Islet precursor cell (in vitro differentiated cells): ENCODE results near the gene NR5A1.

Experiments
- DNase-seq: peaks from one replicate; pipeline ENCODE4 v3.0.0-alpha.2; 2018

NR5A1 gene

GRCh38 chr9:124456341-124457078 is 50.7 kb downstream of the NR5A1 start:
- no peak for DNase-seq

- no peak for DNase-seq
Observed at GRCh38 chr9:124455820-124456219, 51.4 kb downstream of the NR5A1 start.

DNA sequence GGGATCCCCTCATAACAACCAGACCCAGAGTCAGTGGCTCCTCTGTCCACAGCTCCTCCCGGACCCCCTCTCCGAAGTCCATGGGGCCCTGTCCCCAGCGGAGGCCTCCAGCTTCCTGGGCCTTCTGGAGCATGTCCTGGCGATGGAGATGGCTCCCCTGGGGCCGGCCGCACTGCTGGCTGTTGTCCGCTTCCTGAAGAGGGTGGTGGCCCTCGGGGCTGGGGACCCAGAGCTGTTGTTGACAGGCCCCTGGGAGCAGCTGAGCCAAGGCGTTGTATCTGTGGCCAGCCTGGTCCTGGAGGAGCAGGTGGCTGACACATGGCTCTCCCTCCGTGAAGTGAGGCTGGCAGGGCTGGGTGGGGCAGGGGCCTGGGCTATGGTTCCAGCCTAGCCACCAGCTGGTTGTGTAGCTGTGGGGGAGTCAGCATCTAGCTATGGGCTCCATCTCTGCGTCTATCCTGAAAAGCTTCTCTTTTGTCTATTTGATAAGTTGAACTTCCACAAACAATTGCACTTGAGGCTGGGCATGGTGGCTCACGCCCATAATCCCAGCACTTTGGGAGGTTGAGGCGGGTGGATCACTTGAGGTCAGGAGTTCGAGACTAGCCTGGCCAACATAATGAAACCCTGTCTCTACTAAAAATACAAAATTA is 52.3 kb downstream of the NR5A1 start:
- DNase-seq, result no peak

- no peak for DNase-seq
Observed at GRCh38 chr9:124454296-124454695, 52.9 kb downstream of the NR5A1 start.

- peak; percentile 73 for DNase-seq
Observed at GRCh38 chr9:124453586-124454191, 53.5 kb downstream of the NR5A1 start.

GRCh38 chr9:124452841-124453585 is 54.2 kb downstream of the NR5A1 start:
- no peak for DNase-seq

- DNase-seq, result peak; percentile 37
Observed at GRCh38 chr9:124452326-124452725, 54.9 kb downstream of the NR5A1 start.

- DNase-seq, result peak; percentile 48
Observed at GRCh38 chr9:124450931-124451661, 56.1 kb downstream of the NR5A1 start.

GRCh38 chr9:124450241-124450924 is 56.8 kb downstream of the NR5A1 start, which contains the start of gene ADGRD2:
Gene ADGRD2, plus strand, starts transcription at chr9:124450451. Its CDS starts 1,216 bp downstream, at chr9:124451667.
- DNase-seq, result peak; percentile 90

DNA sequence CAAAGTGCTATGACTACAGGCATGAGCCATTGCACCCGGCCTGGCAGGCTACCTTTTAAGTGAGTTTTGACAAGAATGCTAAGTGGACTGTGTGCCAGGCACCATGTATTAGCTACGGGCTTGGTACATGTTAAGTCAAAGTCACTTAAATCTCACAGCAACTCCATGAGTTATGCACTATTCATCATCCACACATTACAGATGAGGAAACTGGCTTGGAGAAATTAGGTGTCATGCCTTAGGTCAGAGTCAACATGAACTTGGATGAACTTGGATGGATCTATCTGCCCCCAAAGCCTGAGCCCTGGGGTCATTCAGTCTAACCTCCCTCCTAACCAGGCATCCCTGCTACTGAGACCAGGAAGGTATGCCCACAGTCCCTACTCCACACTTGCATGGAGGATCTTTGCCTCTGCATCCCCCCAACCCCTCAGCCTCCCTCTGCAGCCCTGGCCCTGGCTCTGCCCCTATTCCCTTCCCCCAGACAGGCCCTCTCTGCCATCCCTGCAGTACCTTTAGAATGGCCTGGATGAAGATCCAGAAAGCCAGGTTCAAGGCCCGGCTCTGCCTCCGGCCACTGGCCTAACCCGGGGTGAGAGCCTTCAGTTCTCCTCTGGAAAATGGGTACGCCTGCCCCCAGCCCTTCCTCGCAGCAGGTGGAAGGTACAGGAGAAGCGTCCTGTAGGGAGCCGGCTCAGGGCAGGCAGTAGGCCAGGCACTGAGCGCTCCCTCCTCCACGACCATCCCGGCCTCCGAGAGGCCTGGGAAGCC is 57.6 kb downstream of the NR5A1 start:
- DNase-seq, result no peak

GRCh38 chr9:124448019-124448418 is 59.2 kb downstream of the NR5A1 start:
- no peak for DNase-seq

GRCh38 chr9:124447297-124447661 is 59.9 kb downstream of the NR5A1 start:
- DNase-seq, result no peak

DNA sequence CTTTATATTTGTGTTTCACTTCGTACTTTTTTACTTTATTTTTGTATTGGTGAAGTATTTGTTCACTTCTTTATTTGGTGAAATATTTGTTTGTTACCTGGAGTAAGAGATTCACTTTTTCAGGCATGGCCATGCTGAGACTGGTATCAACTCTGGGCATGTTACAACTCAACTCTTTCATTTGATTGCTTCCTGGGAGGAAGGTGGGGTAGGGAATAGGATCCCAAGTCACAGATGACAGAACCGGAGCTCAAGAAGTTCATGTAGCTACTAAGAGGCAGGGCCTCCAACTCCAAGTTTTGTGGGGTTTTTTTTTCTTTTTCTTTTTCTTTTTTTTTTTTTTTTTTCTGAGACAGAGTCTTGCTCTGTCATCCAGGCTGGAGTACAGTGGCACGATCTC is 63.0 kb downstream of the NR5A1 start:
- no peak for DNase-seq

GRCh38 chr9:124443625-124444024 is 63.6 kb downstream of the NR5A1 start:
- no peak for DNase-seq

DNA sequence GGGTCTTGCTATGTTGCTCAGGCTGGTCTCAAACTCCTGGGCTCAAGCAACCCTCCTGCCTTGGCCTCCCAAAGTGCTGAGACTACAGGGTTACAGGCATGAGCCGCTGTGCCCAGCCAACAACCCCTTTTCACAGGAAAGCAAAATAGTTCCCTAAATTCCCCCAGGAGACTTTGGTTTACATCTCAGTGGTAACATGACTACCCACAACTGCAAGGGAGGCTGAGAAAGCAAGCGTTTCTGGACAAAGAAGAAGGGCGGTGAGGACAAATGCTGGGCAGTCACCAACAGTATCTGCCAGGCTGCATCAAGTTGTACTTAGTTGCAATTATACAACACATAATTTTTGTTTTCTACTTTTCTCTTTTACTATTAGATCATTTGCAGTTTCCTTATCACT is 64.4 kb downstream of the NR5A1 start:
- no peak for DNase-seq

- no peak for DNase-seq
Observed at GRCh38 chr9:124442379-124442778, 64.8 kb downstream of the NR5A1 start.

- DNase-seq, result no peak
Observed at GRCh38 chr9:124441291-124441690, 65.9 kb downstream of the NR5A1 start.

DNA sequence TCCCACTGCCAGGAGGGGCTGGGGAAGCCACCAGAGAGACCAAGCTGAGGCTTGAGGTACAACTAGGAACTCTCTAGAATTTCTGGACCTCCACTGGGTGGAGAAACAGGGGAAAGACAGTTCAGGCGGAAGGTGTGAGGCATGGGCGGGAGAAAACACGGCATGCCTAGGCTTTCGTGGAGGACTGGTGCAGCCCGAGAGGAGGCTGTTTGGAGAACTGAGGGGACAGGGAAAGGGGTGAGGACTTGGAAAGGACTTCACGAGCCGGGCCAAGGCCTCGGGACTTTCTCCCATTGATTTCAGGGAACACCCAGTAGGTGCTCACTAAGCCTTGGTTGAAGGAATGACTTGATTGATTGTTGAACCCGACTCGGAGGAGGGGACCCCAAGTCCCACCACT is 66.4 kb downstream of the NR5A1 start:
- no peak for DNase-seq

DNA sequence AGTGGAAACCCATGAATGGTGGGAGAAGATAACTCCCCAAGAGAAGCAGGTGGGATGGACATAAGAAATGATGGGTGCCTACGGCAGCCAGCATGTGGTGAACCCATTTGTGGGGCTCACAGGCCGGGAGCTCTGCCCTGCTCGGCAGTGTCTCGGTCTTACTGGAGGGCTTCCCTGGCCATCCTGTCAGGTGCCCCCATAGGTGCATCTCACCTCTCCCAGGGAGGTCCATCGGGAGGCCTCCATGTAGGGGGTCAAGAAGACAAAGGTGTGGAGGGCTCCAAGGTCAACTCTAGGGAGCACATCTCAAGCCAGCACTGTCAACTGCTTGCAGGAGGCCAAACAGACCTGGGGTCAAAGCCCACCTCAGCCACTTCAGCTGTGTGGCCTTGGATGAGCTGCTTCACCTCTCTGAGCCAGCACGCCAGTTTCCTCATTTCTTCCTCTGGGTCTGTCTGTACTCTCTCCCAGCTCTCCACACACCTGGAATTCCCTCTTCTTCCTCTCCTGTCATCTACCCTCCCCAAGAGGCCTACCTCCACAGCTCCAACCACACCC is 67.4 kb downstream of the NR5A1 start:
- no peak for DNase-seq

DNA sequence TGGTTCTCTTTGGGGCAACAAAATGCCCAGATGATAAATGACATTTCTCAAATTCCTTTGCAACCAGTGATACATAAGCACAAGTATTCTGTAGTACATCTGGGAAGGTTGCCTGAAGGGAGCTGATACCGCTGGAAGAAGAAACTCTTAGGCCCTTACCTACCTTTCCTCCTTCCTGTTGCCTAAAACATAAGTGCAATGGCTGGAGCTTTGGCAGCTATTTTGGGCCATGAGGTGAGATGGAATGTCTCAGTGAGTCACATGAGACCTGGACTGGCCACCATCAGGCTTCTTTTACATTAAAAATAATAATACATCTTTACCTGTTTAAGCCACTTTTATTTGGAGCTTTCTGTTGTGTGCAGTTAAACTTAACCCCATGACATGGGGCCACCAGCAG is 68.1 kb downstream of the NR5A1 start:
- peak; percentile 4 for DNase-seq

DNA sequence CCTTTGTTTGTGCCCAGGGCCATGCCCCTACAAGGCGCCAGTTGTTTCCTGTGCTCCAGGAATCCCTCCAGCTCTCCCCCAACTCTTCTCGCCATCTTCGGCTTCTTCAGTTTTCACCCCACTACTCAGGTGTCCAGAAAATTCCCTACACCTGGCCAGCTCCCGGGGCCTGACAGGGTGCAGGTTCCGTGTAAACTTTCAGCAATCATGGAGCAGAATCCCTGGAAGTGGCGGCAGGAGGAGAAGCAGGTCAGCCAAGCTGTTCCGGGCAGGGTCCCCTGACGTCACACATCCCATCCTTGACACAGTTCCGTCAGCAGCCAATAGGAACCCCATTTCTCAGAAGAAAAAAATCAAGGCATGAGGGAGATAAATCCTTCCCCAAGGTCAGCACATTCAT is 69.1 kb downstream of the NR5A1 start:
- DNase-seq, result peak; percentile 32
